NB4 (cell line): ENCODE data around the gene TBC1D22A.

Experiments
- DNase-seq: peaks from one replicate; pipeline ENCODE4 v3.0.0; 2010; ENCODE audit warnings: low read depth
- H3K4me3 ChIP-seq: one replicate; pipeline ENCODE4 v1.5.1; 2011; ENCODE audit warnings: mild to moderate bottlenecking, low read depth, low read length, moderate library complexity
- MYC ChIP-seq: IDR thresholded peaks from 2 replicates; pipeline ENCODE4 v1.6.1; 2011; ENCODE audit warnings: low read depth, low read length
- POLR2A ChIP-seq: IDR thresholded peaks from 2 replicates; pipeline ENCODE4 v1.6.1; 2011; ENCODE audit warnings: mild to moderate bottlenecking; ENCODE audit not compliant: insufficient read length; ENCODE audit errors: extremely low read depth
- TF ChIP-seq, protein P1 (sequence below): IDR thresholded peaks from one replicate; pipeline ENCODE4 v1.5.1; 2012; ENCODE audit warnings: low read depth, low read length
- TF ChIP-seq, protein P2 (sequence below): IDR thresholded peaks from 2 replicates; pipeline ENCODE4 v1.6.1; 2011; ENCODE audit warnings: low read depth, low read length

Gene TBC1D22A

GRCh38 chr22:46979506-46979905 lies 217.1 kb downstream of the TBC1D22A start:
- no peak for DNase-seq
- TF ChIP-seq MYC (no peak), POLR2A (no peak)
- TF ChIP-seq, protein P1, sequence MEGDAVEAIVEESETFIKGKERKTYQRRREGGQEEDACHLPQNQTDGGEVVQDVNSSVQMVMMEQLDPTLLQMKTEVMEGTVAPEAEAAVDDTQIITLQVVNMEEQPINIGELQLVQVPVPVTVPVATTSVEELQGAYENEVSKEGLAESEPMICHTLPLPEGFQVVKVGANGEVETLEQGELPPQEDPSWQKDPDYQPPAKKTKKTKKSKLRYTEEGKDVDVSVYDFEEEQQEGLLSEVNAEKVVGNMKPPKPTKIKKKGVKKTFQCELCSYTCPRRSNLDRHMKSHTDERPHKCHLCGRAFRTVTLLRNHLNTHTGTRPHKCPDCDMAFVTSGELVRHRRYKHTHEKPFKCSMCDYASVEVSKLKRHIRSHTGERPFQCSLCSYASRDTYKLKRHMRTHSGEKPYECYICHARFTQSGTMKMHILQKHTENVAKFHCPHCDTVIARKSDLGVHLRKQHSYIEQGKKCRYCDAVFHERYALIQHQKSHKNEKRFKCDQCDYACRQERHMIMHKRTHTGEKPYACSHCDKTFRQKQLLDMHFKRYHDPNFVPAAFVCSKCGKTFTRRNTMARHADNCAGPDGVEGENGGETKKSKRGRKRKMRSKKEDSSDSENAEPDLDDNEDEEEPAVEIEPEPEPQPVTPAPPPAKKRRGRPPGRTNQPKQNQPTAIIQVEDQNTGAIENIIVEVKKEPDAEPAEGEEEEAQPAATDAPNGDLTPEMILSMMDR: no peak
- TF ChIP-seq, protein P2, sequence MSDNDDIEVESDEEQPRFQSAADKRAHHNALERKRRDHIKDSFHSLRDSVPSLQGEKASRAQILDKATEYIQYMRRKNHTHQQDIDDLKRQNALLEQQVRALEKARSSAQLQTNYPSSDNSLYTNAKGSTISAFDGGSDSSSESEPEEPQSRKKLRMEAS: no peak
- H3K4me3 ChIP-seq: no peak overlapping the region

DNA sequence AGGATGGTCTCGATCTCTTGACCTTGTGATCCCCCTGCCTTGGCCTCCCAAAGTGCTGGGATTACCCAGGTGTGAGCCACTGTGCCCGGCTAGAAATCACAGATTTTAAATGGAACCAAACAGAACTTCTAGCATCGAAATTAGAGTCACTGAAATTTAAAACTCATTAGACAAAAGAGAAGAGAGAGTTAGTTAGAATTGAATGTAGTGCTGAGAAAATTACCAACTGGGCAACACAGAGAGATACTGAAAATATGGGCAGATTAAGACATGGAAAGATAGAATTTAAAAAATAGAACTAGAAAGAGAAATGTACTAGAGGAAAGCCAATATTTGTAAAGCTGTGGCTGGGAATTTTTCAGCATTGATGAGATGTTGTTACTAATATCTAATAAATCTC lies 217.9 kb downstream of the TBC1D22A start:
- no peak for TF ChIP-seq MYC
- TF ChIP-seq, protein P2: no peak
- no peak for TF ChIP-seq POLR2A
- TF ChIP-seq, protein P1: no peak
- no peak overlapping the region for H3K4me3 ChIP-seq
- DNase-seq: no peak

- TF ChIP-seq, protein P2: no peak
- TF ChIP-seq POLR2A: no peak
- no peak for TF ChIP-seq MYC
- TF ChIP-seq, protein P1: no peak
- no peak overlapping the region for H3K4me3 ChIP-seq
- DNase-seq: no peak
Observed at GRCh38 chr22:46982635-46983034, 220.2 kb downstream of the TBC1D22A start.

- TF ChIP-seq, protein P1: no peak
- TF ChIP-seq POLR2A: no peak
- TF ChIP-seq, protein P2: no peak
- DNase-seq: no peak
- H3K4me3 ChIP-seq: no peak overlapping the region
Observed at GRCh38 chr22:46983046-46983445, 220.6 kb downstream of the TBC1D22A start.

DNA sequence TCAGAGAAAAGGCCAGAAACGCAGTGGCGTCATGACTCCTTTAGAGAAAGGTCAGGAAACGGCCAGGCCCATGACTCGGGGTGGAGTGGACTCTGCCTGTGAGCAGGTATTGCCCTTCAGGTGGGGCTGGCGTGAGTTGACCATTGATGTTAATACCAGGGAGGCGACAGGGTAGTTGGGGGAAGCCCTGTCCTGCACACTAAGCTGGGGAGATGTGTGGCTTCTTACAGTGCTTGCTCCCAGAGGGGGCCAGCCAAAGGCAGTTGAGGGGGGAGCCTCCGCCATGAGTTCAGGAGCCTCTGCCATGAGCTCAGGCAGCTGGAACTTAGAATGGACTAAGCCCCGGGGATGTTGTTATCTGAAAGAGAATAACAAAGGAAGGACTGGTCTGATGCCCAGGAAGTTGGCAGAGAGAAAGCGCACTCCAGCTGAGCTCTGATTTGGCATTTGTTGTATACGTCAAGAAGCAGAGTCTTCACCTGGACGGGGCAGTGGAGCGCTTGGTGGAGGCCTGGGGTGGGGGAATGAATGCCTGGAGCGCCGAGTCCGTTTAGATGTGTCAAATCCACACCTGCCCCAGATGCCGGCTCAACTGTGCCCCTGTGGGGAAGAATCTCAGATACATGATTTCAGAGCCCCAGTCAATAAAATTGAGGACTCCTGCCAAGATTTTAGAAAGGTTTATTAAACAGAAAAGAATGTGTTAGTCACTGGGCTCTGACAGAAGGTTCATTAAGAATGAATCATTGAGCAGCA lies 222.5 kb downstream of the TBC1D22A start:
- TF ChIP-seq POLR2A (no peak), MYC (no peak)
- TF ChIP-seq, protein P1: no peak
- TF ChIP-seq, protein P2: no peak
- H3K4me3 ChIP-seq: no peak overlapping the region
- no peak for DNase-seq
